ENCODE data around the gene B3GNT9. TPM values are rescaled to one million over a fixed set of nuclear protein-coding genes. Genes with fewer than 3 reads are reported as not detected.

B3GNT9 gene
- total RNA-seq, 1 experiment from 2014 or later: 3.8 TPM

DNA sequence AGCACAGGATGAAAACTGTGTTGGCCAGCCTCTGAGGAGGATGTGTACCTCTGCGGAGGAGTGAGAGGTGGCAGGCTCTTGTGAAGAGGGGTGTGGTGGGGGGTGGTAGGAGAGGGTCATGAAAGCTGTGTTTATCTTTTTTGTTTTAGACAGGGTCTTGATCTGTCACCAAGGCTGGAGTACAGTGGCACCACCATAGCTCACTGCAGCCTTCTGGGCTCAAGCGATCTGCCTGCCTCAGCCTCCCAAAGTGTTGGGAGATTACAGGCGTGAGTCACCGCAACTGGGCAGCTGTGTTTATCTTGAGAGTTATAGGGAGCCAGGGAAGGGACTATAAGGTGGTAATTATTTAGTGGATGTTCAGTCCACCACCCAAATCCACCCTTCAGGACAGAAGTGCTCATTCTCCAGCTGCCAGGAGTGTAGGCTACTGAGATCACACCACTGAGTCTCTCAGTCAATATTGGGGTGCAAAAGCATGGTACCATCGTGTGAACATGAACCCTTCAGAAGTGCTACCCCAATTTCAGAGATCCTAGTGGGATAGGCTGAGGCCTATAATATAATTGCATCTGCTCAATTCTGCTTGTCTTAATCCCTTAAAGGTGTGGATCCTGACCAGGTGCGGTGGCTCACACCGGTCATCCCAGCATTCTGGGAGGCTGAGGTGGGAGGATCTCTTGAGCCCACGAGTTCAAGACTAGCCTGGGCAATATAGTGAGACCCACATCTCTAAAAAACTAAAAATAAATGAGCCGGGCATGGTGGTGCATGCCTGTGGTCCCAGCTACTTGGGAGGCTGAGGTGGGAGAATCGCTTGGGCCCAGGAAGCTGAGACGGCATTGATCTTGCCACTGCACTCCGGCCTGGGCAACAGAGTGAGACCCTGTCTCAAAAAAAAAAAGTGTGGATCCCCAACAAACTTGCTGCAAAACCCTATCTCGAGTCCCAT is 39.9 kb upstream of the B3GNT9 start:
- Histone ChIP-seq H3K9me2 (ENCODE audit: insufficient read depth) (no peaks in the 10 kb centered on the region), H3K36me3 (ENCODE audit: control insufficient read depth in 1 of 2, insufficient read depth in 2 of 2, low read length in 2 of 2) (peaks cover 15 to 27% of the 10 kb centered on the region in 2 experiments; a peak in 3 of 4 replicates), H3K27ac (ENCODE audit: low read depth, low read length) (no peak overlapping the region), H3K4me1 (ENCODE audit: control insufficient read depth in 1 of 2, insufficient read depth in 2 of 2, low read length in 2 of 2) (peaks cover 11 to 30% of the 10 kb centered on the region in 2 experiments; a peak in 3 of 4 replicates), H3K27me3 (ENCODE audit: insufficient read depth, low read length) (no peaks in the 10 kb centered on the region), H3K9me3 (ENCODE audit: control insufficient read depth in 1 of 2, insufficient read depth in 1 of 2, low read depth in 1 of 2, low read length in 2 of 2) (no peaks in the 10 kb centered on the region), H4K20me1 (ENCODE audit: insufficient read depth) (no peaks in the 10 kb centered on the region), H3K79me2 (ENCODE audit: insufficient read depth, low read length) (peaks cover 41% of the 10 kb centered on the region), H3K4me2 (ENCODE audit: low read length) (peak overlapping the region; percentile 95; the same call in 1 of the 2 replicates), H3K9ac (ENCODE audit: low read length) (no peak overlapping the region), H3K4me3 (replicated peaks in 1 of 2; ENCODE audit: low read depth in 1 of 2, low read length in 2 of 2) (no peak overlapping the region), H2AFZ (ENCODE audit: low read depth, low read length, poor library complexity, severe bottlenecking) (no peak overlapping the region)
- intact Hi-C loops (cut with micrococcal nuclease): no loop called here
- DNase-seq (ENCODE audit: low read depth, low spot score): no peak
- ATAC-seq: no peak
- ChIA-PET RAD21 (ENCODE audit: low non-redundant PET in 1 of 2, low total read pairs in 2 of 2, uncharacterized antibody in 2 of 2, unreplicated experiment in 2 of 2) (no interaction called here), CTCF (no interaction called here), POLR2A (no interaction called here)
- TF ChIP-seq CEBPB (IDR thresholded peaks at IDR 0.05; ENCODE audit: low read depth): no peak
- no peak for TF ChIP-seq SP1 (IDR thresholded peaks at IDR 0.05; ENCODE audit: low read depth)
- TF ChIP-seq TCF7L2 (IDR thresholded peaks at IDR 0.05; ENCODE audit: borderline replicate concordance, extremely low read depth, insufficient read depth, insufficient read length): no peak
- TF ChIP-seq ZFX (IDR thresholded peaks at IDR 0.05): no peak
- no peak for TF ChIP-seq POLR2A (IDR thresholded peaks at IDR 0.05; ENCODE audit: borderline replicate concordance, extremely low read depth, insufficient read depth, insufficient read length)
- TF ChIP-seq CBX3 (IDR thresholded peaks at IDR 0.05; ENCODE audit: low read depth): no peak
- no TSS peak for BruUV-seq (replicated peaks)

- H3K4me1 ChIP-seq (ENCODE audit: control insufficient read depth in 1 of 2, insufficient read depth in 2 of 2, low read length in 2 of 2): peaks cover 11 to 37% of the 10 kb centered on the region in 2 experiments; a peak in 3 of 4 replicates
- H3K4me2 ChIP-seq (ENCODE audit: low read length): no peak within 1 kb of the TSS
- no TSS peak for BruUV-seq (replicated peaks)
- no peak within 1 kb of the TSS for H3K27ac ChIP-seq (ENCODE audit: low read depth, low read length)
- ATAC-seq (no peak), DNase-seq (ENCODE audit: low read depth, low spot score) (no peak)
- ChIA-PET CTCF (no interaction called here), POLR2A (no interaction called here), RAD21 (ENCODE audit: low non-redundant PET in 1 of 2, low total read pairs in 2 of 2, uncharacterized antibody in 2 of 2, unreplicated experiment in 2 of 2) (no interaction called here)
- H3K9me3 ChIP-seq (ENCODE audit: control insufficient read depth in 1 of 2, insufficient read depth in 1 of 2, low read depth in 1 of 2, low read length in 2 of 2): no peaks in the 10 kb centered on the region
- H3K9ac ChIP-seq (ENCODE audit: low read length): no peak within 1 kb of the TSS
- no peak within 1 kb of the TSS for H2AFZ ChIP-seq (ENCODE audit: low read depth, low read length, poor library complexity, severe bottlenecking)
- no peaks in the 10 kb centered on the region for H3K27me3 ChIP-seq (ENCODE audit: insufficient read depth, low read length)
- H3K36me3 ChIP-seq (ENCODE audit: control insufficient read depth in 1 of 2, insufficient read depth in 2 of 2, low read length in 2 of 2): peaks cover 11 to 20% of the 10 kb centered on the region in 2 experiments; a peak in 3 of 4 replicates
- no peaks in the 10 kb centered on the region for H4K20me1 ChIP-seq (ENCODE audit: insufficient read depth)
- intact Hi-C loops (cut with micrococcal nuclease): no loop called here
- H3K9me2 ChIP-seq (ENCODE audit: insufficient read depth): no peaks in the 10 kb centered on the region
- no peak within 1 kb of the TSS for H3K4me3 ChIP-seq (replicated peaks in 1 of 2; ENCODE audit: low read depth in 1 of 2, low read length in 2 of 2)
- H3K79me2 ChIP-seq (ENCODE audit: insufficient read depth, low read length): peaks cover 34% of the 10 kb centered on the region
- no peak for TF ChIP-seq EGR1 (IDR thresholded peaks at IDR 0.05; ENCODE audit: low read depth)
- TF ChIP-seq, protein P1, sequence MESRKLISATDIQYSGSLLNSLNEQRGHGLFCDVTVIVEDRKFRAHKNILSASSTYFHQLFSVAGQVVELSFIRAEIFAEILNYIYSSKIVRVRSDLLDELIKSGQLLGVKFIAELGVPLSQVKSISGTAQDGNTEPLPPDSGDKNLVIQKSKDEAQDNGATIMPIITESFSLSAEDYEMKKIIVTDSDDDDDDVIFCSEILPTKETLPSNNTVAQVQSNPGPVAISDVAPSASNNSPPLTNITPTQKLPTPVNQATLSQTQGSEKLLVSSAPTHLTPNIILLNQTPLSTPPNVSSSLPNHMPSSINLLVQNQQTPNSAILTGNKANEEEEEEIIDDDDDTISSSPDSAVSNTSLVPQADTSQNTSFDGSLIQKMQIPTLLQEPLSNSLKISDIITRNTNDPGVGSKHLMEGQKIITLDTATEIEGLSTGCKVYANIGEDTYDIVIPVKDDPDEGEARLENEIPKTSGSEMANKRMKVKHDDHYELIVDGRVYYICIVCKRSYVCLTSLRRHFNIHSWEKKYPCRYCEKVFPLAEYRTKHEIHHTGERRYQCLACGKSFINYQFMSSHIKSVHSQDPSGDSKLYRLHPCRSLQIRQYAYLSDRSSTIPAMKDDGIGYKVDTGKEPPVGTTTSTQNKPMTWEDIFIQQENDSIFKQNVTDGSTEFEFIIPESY (IDR thresholded peaks at IDR 0.05; ENCODE audit: extremely low read depth, insufficient replicate concordance, low read length): no peak
- TF ChIP-seq, protein P2, sequence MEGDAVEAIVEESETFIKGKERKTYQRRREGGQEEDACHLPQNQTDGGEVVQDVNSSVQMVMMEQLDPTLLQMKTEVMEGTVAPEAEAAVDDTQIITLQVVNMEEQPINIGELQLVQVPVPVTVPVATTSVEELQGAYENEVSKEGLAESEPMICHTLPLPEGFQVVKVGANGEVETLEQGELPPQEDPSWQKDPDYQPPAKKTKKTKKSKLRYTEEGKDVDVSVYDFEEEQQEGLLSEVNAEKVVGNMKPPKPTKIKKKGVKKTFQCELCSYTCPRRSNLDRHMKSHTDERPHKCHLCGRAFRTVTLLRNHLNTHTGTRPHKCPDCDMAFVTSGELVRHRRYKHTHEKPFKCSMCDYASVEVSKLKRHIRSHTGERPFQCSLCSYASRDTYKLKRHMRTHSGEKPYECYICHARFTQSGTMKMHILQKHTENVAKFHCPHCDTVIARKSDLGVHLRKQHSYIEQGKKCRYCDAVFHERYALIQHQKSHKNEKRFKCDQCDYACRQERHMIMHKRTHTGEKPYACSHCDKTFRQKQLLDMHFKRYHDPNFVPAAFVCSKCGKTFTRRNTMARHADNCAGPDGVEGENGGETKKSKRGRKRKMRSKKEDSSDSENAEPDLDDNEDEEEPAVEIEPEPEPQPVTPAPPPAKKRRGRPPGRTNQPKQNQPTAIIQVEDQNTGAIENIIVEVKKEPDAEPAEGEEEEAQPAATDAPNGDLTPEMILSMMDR (IDR thresholded peaks at IDR 0.05 in 2 of 3, conservative IDR thresholded peaks at IDR 0.05 in 1 of 3; ENCODE audit: borderline replicate concordance in 1 of 3, insufficient read depth in 1 of 3, low read depth in 2 of 3, low read length in 2 of 3): no peak
- no peak for TF ChIP-seq RAD21 (IDR thresholded peaks at IDR 0.05; ENCODE audit: low read depth)
- TF ChIP-seq POLR2A (IDR thresholded peaks at IDR 0.05; ENCODE audit: borderline replicate concordance, extremely low read depth, insufficient read depth, insufficient read length): no peak
- no peak for TF ChIP-seq CBX3 (IDR thresholded peaks at IDR 0.05; ENCODE audit: low read depth)
- no peak for TF ChIP-seq ZNF274 (IDR thresholded peaks at IDR 0.05; ENCODE audit: low read depth, low read length)
Observed at GRCh38 chr16:67190041-67190440, 39.2 kb upstream of the B3GNT9 start, which contains the start of gene EXOC3L1. EXOC3L1 (minus strand) TSS chr16:67190136; CDS start chr16:67189676, 460 bp downstream.

All from HCT116 (cell line).